MCF 10A (cell line): Measurements from ENCODE around the gene IKBKG. TPM values are rescaled to one million over a fixed set of nuclear protein-coding genes. Genes with fewer than 3 reads are reported as not detected.
"Not testable (repeated sequence)": the region's sequence is repeated elsewhere in the genome, so short reads cannot be mapped to it uniquely, and the experiment has no call there.

ENCODE experiments used
- BruUV-seq: library from RNA; stranded (reverse); fragments of 400-500 nt; replicated peaks from 2 replicates; lab custom pipeline; 2021; lab: Mats Ljungman, UMichigan
- CTCF ChIA-PET: fragments of 300-600 bp; sonication (Branson Sonifier 250); formaldehyde crosslinking; extraction: SDS; loops from one replicate; lab custom pipeline; 2021; ENCODE audit warnings: antibody characterized with exemption, inconsistent platforms; lab: Yijun Ruan, JAX
- POLR2A ChIA-PET: fragments of 300-600, 350-650 bp; sonication (Branson Sonifier 250); formaldehyde crosslinking; extraction: SDS; loops from one replicate; lab custom pipeline; 2020; ENCODE audit warnings: antibody characterized with exemption, inconsistent platforms; lab: Yijun Ruan, JAX
- DNase-seq: peaks from one replicate; pipeline ENCODE4 v3.0.0-alpha.2; 2018; ENCODE audit not compliant: unreplicated experiment
- H3K27ac Mint-ChIP-seq: one replicate; pipeline ENCODE4 v1.8.0; 2022; ENCODE audit warnings: mild to moderate bottlenecking, low read depth, mixed read lengths; ENCODE audit not compliant: unreplicated experiment
- H3K27me3 Mint-ChIP-seq: one replicate; pipeline ENCODE4 v1.8.0; 2022; ENCODE audit warnings: mixed read lengths; ENCODE audit not compliant: insufficient read depth, unreplicated experiment
- H3K36me3 Mint-ChIP-seq: one replicate; pipeline ENCODE4 v1.8.0; 2022; ENCODE audit warnings: mild to moderate bottlenecking, moderate library complexity, mixed read lengths; ENCODE audit not compliant: insufficient read depth, unreplicated experiment
- H3K4me1 Mint-ChIP-seq: one replicate; pipeline ENCODE4 v1.8.0; 2022; ENCODE audit warnings: mixed read lengths; ENCODE audit not compliant: insufficient read depth, unreplicated experiment
- H3K4me3 Mint-ChIP-seq: one replicate; pipeline ENCODE4 v1.8.0; 2022; ENCODE audit warnings: mild to moderate bottlenecking, moderate library complexity, mixed read lengths; ENCODE audit not compliant: unreplicated experiment
- H3K9me3 Mint-ChIP-seq: one replicate; pipeline ENCODE4 v1.8.0; 2022; ENCODE audit warnings: mixed read lengths; ENCODE audit not compliant: unreplicated experiment
- CTCF ChIP-seq: fragments of 200-600 bp; IDR thresholded peaks from one replicate; pipeline ENCODE4 v1.8.0; 2022; ENCODE audit warnings: antibody characterized with exemption, mild to moderate bottlenecking; ENCODE audit not compliant: unreplicated experiment
- intact Hi-C: fragments of 100-400 bp; cut with micrococcal nuclease; formaldehyde crosslinking; loops from 2 replicates; pipeline ENCODE4 v1.14.1; 2022
- total RNA-seq: library from RNA; stranded (reverse); gene quantifications from 2 replicates; pipeline ENCODE4 v1.2.3, GENCODE V29; 2022

Gene IKBKG
- total RNA-seq, 1 experiment from 2014 or later = 29.3 TPM

GRCh38 chrX:154548028-154548316 is 552 bp downstream of the IKBKG start:
- BruUV-seq = no TSS peak
- H3K36me3 Mint-ChIP-seq = peaks cover under 1% of the 10 kb centered on the region
- intact Hi-C loops = no loop called here
- peak overlapping the region; percentile 88 for H3K27ac Mint-ChIP-seq
- H3K4me1 Mint-ChIP-seq = peaks cover 14% of the 10 kb centered on the region
- CTCF ChIA-PET = interaction anchor here (0.6 to 1.1 kb wide), 3 partner anchors 174 to 1041 kb away, joined by 3 to 6 read pairs (median 3); no protein-coding TSS in a partner anchor
- no peak for DNase-seq
- POLR2A ChIA-PET = interaction anchor here (0.6 to 1.5 kb wide), 5 partner anchors 20 to 150 kb away, joined by 3 to 4 read pairs (median 3); partner anchors contain the start of gene RPL10
- TF ChIP-seq CTCF = no peak
- peaks cover 29% of the 10 kb centered on the region for H3K27me3 Mint-ChIP-seq
- peak overlapping the region; percentile 72 for H3K4me3 Mint-ChIP-seq
- no peaks in the 10 kb centered on the region for H3K9me3 Mint-ChIP-seq

DNA sequence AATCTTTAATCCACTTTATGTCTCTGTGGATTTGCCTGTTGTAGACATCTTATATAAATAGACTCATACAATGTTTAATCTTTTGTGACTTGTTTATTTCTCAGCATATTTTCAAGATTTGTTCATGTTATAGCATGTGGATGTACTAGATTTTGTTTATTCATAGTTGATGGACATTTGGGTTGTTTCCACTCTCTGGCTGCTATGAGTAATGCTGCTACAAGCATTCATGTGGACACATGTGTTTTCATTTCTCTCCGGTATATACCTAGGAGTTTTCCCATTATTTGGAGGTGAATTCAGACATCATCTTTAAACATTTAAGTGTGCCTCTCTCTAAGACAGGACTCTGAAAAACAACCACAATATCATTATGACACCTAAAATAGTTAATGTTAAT is 2.3 kb downstream of the IKBKG start:
- no peak for TF ChIP-seq CTCF
- BruUV-seq = no TSS peak
- CTCF ChIA-PET = interaction anchor here (1.1 kb wide), 1 partner anchor 14 kb away, joined by 4 read pairs; no protein-coding TSS in a partner anchor
- Mint-ChIP-seq H3K27me3 (peaks cover 46% of the 10 kb centered on the region), H3K36me3 (peaks cover 6% of the 10 kb centered on the region), H3K4me1 (peaks cover 11% of the 10 kb centered on the region), H3K9me3 (no peaks in the 10 kb centered on the region), H3K4me3 (peak overlapping the region; percentile 2), H3K27ac (no peak overlapping the region)
- intact Hi-C loops = no loop called here
- DNase-seq = peak; percentile 24
- POLR2A ChIA-PET = interaction anchor here (0.7 kb wide), 1 partner anchor 54 kb away, joined by 3 read pairs; no protein-coding TSS in a partner anchor

DNA sequence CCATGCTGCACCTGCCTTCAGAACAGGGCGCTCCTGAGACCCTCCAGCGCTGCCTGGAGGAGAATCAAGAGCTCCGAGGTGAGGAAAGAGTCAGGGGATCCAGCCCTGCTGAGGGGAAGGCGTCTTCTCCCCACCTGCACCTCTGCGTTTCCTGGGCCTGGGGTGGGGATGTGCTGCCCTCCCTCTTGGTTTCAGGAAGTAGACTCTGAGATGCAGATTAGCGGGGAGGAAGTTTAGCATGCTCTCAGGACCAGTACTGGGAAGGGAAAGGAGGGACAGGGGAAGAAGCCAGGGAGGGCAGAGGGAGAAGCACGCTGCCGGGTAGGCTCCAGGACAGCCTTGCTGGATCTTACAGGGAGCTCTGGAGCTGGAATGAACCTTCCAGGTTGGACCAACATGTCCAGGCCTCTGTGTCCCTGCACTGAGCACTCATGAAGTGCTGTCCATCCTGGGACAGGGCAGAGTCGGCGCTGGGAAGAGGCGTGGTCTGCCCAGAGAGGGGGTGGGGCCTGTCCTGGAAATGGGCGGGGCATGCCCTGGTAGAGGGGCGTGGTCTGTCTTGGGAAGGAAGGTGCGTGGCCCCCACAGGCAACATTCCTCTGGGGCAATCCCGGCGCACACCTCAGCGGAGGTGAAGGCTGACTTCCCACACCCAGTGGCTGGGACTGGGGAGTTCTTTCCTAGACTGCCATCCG is 4.8 kb downstream of the IKBKG start:
- DNase-seq, CTCF ChIA-PET, H3K9me3 Mint-ChIP-seq, intact Hi-C loops, H3K36me3 Mint-ChIP-seq, H3K27ac Mint-ChIP-seq, H3K4me3 Mint-ChIP-seq, POLR2A ChIA-PET, BruUV-seq: not testable (repeated sequence)
- H3K27me3 Mint-ChIP-seq = peaks cover 46% of the 10 kb centered on the region
- H3K4me1 Mint-ChIP-seq = peaks cover 11% of the 10 kb centered on the region

DNA sequence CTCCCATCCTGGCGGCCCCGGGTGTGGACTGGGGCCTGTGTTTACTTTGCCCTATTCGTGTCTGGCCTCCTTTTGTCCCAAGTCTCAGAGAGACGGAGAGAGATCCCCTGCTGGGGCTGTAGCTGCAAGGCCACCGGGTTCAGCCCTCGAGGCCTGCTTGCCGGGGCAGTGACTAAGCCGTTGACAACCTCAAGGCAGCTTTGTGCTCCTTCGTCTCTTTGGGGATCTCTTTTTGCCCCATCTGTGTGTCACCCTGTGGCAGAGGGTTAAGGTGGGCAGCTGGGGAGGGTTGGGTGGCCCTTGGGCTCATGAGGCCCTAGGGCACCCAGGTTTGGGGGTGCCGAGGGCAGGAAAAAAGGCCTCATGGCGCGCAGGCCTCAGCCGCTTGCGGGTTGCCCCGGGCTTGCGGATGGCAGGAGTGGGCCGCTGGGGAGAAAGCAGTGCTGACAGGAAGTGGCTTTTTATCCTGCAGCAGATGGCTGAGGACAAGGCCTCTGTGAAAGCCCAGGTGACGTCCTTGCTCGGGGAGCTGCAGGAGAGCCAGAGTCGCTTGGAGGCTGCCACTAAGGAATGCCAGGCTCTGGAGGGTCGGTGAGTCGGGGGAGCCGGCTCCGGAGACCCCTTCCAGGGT is 10.8 kb downstream of the IKBKG start:
- H3K36me3 Mint-ChIP-seq, CTCF ChIA-PET, DNase-seq, H3K27ac Mint-ChIP-seq, H3K4me1 Mint-ChIP-seq, intact Hi-C loops, H3K4me3 Mint-ChIP-seq, POLR2A ChIA-PET, H3K9me3 Mint-ChIP-seq, BruUV-seq: not testable (repeated sequence)
- peaks cover 15% of the 10 kb centered on the region for H3K27me3 Mint-ChIP-seq

- H3K27ac Mint-ChIP-seq, intact Hi-C loops, H3K9me3 Mint-ChIP-seq, DNase-seq, H3K4me1 Mint-ChIP-seq, H3K4me3 Mint-ChIP-seq, H3K36me3 Mint-ChIP-seq, CTCF ChIA-PET, BruUV-seq, H3K27me3 Mint-ChIP-seq, POLR2A ChIA-PET: not testable (repeated sequence)
These were observed 11.5 kb downstream of the IKBKG start for GRCh38 chrX:154558896-154559295.

DNA sequence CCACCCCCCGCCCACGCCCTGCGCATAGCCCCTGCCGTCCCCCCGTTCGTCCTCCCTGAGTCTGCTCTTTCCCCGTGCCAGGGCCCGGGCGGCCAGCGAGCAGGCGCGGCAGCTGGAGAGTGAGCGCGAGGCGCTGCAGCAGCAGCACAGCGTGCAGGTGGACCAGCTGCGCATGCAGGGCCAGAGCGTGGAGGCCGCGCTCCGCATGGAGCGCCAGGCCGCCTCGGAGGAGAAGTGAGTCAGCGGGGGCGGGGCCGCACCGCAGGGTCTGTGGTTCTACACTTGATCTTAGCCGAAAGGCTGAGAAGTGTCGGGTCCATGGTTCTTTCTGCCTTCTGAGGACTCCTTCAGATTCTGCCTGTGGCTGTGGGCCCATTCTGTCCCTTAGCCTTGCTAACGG is 12.9 kb downstream of the IKBKG start:
- H3K4me1 Mint-ChIP-seq, POLR2A ChIA-PET, H3K27ac Mint-ChIP-seq, DNase-seq, CTCF ChIA-PET, H3K27me3 Mint-ChIP-seq, H3K9me3 Mint-ChIP-seq, H3K36me3 Mint-ChIP-seq, H3K4me3 Mint-ChIP-seq, intact Hi-C loops, BruUV-seq: not testable (repeated sequence)

GRCh38 chrX:154562295-154562694 is 14.9 kb downstream of the IKBKG start:
- H3K27me3 Mint-ChIP-seq, intact Hi-C loops, H3K4me3 Mint-ChIP-seq, H3K9me3 Mint-ChIP-seq, DNase-seq, H3K4me1 Mint-ChIP-seq, POLR2A ChIA-PET, BruUV-seq, H3K27ac Mint-ChIP-seq, CTCF ChIA-PET, H3K36me3 Mint-ChIP-seq: not testable (repeated sequence)
